ENCODE data around the gene NUS1. TPM values are rescaled to one million over a fixed set of nuclear protein-coding genes. Genes with fewer than 3 reads are reported as not detected.
"Not testable (repeated sequence)": the region's sequence is repeated elsewhere in the genome, so short reads cannot be mapped to it uniquely, and the experiment has no call there.

Gene NUS1
- total and polyA plus RNA-seq, 2 experiments from 2014 or later: 8.1 to 15.9 TPM

GRCh38 chr6:117687021-117687648 lies 11.9 kb downstream of the NUS1 start:
- Histone ChIP-seq H3K9me3 (ENCODE audit: low read depth) (no peaks in the 10 kb centered on the region), H3K27ac (no peak overlapping the region), H3K4me1 (ENCODE audit: low read depth) (peaks cover 5% of the 10 kb centered on the region), H3K36me3 (no peaks in the 10 kb centered on the region), H3K4me3 (no peak overlapping the region), H3K27me3 (no peaks in the 10 kb centered on the region)
- no peak for TF ChIP-seq CTCF (IDR thresholded peaks at IDR 0.05; ENCODE audit: low read depth, low read length)
- DNase-seq (ENCODE audit: low read depth in 1 of 2, low spot score in 1 of 2): no peak

- H3K27me3 ChIP-seq; H3K27ac ChIP-seq; H3K4me1 ChIP-seq (ENCODE audit: low read depth); H3K9me3 ChIP-seq (ENCODE audit: low read depth); H3K36me3 ChIP-seq; DNase-seq (ENCODE audit: low read depth in 1 of 2, low spot score in 1 of 2); H3K4me3 ChIP-seq: not testable (repeated sequence)
Observed at GRCh38 chr6:117689584-117689983, 14.3 kb downstream of the NUS1 start.

- Histone ChIP-seq H3K27ac (no peak overlapping the region), H3K4me1 (ENCODE audit: low read depth) (no peaks in the 10 kb centered on the region), H3K27me3 (no peaks in the 10 kb centered on the region), H3K9me3 (ENCODE audit: low read depth) (no peaks in the 10 kb centered on the region), H3K36me3 (peaks cover 14% of the 10 kb centered on the region), H3K4me3 (no peak overlapping the region)
- no peak for DNase-seq (ENCODE audit: low read depth in 1 of 2, low spot score in 1 of 2)
- no peak for TF ChIP-seq CTCF (IDR thresholded peaks at IDR 0.05; ENCODE audit: low read depth, low read length)
Observed at GRCh38 chr6:117706504-117706903, 31.2 kb downstream of the NUS1 start.

GRCh38 chr6:117706936-117707509 lies 31.8 kb downstream of the NUS1 start:
- H3K36me3 ChIP-seq: peaks cover 14% of the 10 kb centered on the region
- H3K27ac ChIP-seq; H3K27me3 ChIP-seq; H3K9me3 ChIP-seq (ENCODE audit: low read depth); H3K4me3 ChIP-seq; H3K4me1 ChIP-seq (ENCODE audit: low read depth); DNase-seq (ENCODE audit: low read depth in 1 of 2, low spot score in 1 of 2): not testable (repeated sequence)

- no peaks in the 10 kb centered on the region for H3K4me1 ChIP-seq (ENCODE audit: low read depth)
- H3K36me3 ChIP-seq: no peaks in the 10 kb centered on the region
- no peak overlapping the region for H3K4me3 ChIP-seq
- H3K9me3 ChIP-seq (ENCODE audit: low read depth): no peaks in the 10 kb centered on the region
- H3K27me3 ChIP-seq: no peaks in the 10 kb centered on the region
- no peak for DNase-seq (ENCODE audit: low read depth in 1 of 2, low spot score in 1 of 2)
- no peak overlapping the region for H3K27ac ChIP-seq
- no peak for TF ChIP-seq CTCF (IDR thresholded peaks at IDR 0.05; ENCODE audit: low read depth, low read length)
Observed at GRCh38 chr6:117711369-117711768, 36.1 kb downstream of the NUS1 start.

GRCh38 chr6:117718895-117719294 lies 43.6 kb downstream of the NUS1 start:
- TF ChIP-seq CTCF (IDR thresholded peaks at IDR 0.05; ENCODE audit: low read depth, low read length): no peak
- no peak overlapping the region for H3K27ac ChIP-seq
- no peaks in the 10 kb centered on the region for H3K36me3 ChIP-seq
- no peak overlapping the region for H3K4me3 ChIP-seq
- no peak for DNase-seq (ENCODE audit: low read depth in 1 of 2, low spot score in 1 of 2)
- no peaks in the 10 kb centered on the region for H3K4me1 ChIP-seq (ENCODE audit: low read depth)
- H3K27me3 ChIP-seq: no peaks in the 10 kb centered on the region
- H3K9me3 ChIP-seq (ENCODE audit: low read depth): no peaks in the 10 kb centered on the region

GRCh38 chr6:117721520-117721919 lies 46.3 kb downstream of the NUS1 start:
- H3K4me1 ChIP-seq (ENCODE audit: low read depth); DNase-seq (ENCODE audit: low read depth in 1 of 2, low spot score in 1 of 2); H3K4me3 ChIP-seq: not testable (repeated sequence)

More at GRCh38 chr6:117721520-117721919, 46.3 kb downstream of the NUS1 start:
- H3K27me3 ChIP-seq; H3K27ac ChIP-seq; H3K9me3 ChIP-seq (ENCODE audit: low read depth); H3K36me3 ChIP-seq: not testable (repeated sequence)

Measured in cardiac muscle cell (in vitro differentiated cells and primary cell).